HS-27A (cell line): ENCODE measurements around the gene RGS16.
"Not testable (repeated sequence)": the region's sequence is repeated elsewhere in the genome, so short reads cannot be mapped to it uniquely, and the experiment has no call there.

ENCODE experiments used
- DNase-seq: peaks from one replicate; pipeline ENCODE4 v3.0.0-alpha.2; 2012; ENCODE audit warnings: low read depth, missing footprints

The RGS16 gene, protein sequence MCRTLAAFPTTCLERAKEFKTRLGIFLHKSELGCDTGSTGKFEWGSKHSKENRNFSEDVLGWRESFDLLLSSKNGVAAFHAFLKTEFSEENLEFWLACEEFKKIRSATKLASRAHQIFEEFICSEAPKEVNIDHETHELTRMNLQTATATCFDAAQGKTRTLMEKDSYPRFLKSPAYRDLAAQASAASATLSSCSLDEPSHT

DNA sequence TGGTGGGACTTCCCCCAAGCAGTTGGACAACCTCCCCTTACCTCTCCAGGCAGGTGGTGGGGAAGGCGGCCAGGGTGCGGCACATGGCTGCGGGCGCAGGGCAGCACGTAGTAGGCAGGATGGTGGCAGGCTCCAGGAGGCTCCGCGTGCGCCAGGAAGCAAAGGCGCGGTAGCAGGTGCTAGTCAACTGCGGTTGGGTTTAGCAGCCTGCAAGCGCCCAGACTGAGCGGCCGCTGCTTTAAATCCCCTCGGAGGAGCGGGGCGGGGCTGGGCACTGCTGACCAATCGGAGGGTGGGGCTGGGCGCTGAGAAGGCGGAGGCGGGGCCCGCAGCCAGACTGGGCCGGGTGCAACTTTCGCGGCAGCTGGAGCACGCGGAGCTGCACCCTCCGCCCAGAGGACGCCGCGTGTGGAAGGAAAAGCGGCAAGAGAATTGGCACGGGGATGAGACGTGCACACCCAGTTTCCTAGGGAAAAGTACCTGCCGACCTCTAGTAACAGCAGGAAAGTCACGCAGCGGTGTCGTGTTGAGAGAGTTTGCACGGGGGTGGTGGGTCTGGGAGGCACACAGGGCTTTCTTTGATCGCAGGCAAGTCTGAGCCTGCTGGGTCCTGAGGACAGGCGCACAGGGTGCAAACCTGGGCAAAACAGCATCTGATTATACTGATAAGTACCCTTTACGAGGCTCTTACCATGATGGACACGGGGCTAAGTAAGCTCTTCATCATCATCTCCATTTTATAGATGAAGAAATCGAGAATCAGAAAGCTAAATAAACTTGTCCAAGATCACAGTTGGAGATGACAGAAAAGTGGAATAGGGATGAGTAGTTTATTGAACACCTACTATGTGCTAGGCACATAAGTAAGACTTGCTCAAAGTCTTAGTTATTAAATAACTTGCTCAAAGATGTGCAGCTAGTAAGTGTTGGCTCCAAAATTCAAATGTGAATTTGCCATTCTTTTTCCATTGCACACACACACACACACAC, at the start of gene RGS16:
Gene RGS16, minus strand, starts transcription at position 215 of the 990 bp plus-strand sequence. Its CDS starts 130 bp downstream, at position 85.
- no peak for DNase-seq

DNA sequence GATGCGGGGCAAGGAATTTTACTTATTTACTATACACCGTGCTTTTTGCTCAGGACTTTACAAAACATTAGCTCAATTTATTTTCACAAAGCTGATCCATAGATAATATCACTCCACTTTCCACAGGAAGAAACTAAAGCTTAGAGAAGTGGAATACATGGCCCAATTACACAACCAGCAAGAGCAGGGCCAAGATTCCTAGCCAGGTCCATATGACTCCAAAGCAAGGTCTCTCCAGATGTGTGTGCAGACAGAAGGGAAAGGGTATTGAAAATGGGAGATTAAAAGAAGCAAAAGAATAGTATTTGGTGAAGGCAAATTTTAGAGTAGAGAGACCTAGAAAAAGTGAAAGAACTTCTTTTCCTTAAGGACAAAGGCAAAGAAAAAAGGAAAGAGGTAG, 49.8 kb upstream of the RGS16 start:
- no peak for DNase-seq

DNA sequence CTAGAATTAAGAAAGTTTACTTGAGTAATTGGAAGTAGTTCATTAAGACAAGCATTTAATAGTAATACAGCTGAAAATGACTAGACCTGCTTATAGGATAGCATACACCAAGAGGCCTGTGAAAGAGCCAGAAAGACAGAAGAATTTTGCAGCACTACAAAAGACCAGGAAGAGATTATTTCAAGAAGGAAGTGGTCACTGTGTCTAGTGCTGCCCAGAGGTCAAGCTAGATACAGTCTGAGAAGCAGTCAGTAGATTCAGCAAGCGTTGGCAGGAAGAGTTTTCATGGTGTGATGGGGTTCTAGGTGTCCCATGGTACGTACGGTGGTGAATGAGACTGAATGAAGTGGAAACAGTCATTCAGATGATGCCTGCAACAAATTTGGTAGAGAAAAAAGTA, 48.7 kb upstream of the RGS16 start:
- DNase-seq: no peak

DNA sequence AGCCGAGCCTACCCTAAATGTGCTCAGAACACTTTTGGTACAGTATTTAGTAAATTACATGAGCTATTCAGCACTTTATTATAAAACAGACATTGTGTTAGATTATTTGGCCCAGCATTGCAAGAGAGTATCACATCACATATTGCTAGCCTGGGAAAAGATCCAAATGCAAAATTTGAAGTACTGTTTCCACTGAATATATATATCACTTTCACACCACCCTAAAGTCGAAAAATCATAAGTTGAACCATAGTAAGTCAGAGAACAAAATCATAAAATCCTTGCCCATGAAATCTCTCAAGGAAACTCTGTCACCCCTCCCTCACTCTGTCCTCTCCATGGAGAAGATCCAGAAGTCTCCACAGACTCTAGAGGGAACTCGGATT, 47.1 kb upstream of the RGS16 start:
- no peak for DNase-seq

DNA sequence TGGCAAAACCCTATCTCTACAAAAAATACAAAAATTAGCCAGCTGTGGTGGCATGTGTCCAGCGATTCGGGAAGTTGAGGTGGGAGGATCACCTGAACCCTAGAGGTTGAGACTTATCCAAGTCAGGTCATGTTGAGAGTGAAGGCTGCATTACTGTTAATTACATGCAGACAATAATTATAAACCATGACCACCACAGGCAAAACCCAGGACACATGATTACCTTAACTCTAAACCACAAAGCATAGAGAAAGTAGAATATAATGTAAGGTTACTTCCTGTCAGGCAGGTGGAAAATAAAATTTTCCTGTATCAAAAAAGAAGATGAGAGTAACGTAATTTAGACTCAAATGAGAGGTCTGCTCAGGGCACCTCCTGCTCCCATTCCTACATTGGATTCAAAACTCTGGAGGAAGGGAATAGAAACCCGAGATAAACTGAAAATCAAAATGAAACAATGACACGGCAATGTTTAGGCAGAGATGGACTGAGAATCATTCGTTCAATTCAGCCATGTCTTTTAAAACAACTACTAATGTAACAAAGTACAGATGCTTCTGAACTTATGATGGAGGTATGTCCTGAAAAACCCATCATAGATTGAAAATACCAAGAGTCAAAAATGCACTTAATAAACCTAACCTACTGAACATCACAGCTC, 46.6 kb upstream of the RGS16 start:
- no peak for DNase-seq

DNA sequence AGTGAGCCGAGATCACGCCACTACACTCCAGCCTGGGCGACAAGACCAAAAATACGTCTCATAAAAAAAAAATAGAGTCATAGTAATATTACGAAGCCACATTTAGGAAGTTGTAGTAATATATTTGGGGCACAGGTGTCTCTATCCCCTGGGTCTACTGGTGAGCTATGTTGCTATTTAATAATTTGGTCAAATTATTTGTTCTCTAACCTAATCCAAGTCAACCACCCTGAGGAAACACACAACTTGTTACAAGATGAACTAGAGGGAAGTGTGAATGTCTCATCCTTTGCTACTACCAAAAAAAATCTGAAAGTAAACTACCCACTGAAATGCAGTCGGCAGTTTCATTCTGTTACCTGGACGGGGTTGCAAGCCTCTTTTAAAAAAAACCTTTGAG, 44.9 kb upstream of the RGS16 start:
- no peak for DNase-seq

DNA sequence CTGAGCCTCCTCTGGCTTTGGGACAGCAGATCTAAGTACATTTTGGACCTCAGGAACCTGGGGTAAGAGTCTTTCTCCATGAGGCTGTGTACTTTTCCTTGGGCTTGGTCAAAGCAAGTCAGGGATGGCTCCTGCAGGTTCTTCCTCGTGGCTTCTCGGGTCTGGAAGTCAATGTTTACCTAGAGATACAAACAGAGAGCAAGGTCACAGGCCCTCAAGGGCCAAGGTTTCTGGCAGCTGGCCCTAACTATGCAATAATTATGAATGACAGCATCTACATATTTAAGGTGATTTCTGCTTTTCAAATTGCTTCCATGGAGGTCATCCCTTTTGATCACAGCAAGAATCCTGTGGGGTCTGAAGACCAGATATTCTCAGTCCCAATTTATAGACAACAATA, 42.5 kb upstream of the RGS16 start:
- DNase-seq: no peak

DNA sequence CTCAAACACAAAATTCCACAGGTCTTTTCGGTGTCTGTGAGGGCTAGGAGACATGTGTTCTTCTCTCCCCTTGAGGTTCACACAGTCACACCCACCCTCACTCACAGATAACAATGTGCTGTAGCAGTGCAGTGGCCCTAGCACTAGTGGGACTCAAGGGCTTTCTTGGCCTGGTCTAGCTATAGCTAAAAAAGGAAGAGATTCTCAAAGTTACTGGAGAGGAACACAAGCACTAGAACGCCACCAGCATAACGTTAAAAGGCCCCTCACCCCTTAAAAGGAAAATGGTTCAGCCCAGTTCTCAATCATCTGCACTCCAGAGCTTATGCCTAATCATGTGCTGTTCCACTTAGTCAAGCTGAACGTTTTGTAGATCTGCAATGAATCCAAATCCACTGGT, 40.7 kb upstream of the RGS16 start:
- no peak for DNase-seq

DNA sequence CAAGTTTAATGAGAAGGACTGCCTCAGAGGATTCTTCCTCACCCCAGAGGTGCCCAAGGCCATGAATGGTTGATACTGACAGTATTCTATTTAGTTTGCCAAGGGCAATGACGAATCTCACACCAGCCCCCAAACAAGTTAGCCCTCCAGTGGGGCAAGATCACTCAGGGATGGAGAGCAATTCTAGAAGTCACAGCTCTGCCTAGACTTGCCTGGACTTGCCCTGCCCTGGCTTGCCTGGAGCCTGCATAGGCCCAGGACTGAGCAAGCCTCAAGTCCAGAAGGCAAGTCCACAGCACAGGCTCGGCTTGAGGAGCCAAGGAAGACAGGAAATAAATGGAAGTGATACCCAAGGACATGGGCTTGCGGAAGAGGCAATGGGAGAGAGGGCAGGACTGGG, 39.5 kb upstream of the RGS16 start:
- DNase-seq: no peak

DNA sequence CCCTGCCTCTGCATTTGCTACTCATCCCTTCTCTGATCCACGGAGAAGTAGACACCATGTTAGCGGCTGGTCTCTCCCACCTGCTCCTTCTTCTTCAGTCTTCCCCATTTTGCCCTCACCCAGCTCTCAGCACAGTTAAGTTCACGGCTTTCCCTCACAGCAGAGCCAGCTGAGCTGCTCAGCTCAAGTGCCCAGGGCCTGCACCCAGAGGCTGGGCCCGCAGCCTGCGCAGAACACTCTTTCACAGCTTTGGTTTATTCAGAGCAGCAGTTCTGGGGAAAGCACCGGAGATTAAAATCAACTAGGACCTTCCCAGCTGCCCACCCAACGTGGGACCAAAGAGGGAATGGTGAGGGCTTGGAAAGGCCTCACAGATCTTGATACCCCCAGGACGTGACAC, 38.3 kb upstream of the RGS16 start:
- no peak for DNase-seq

DNA sequence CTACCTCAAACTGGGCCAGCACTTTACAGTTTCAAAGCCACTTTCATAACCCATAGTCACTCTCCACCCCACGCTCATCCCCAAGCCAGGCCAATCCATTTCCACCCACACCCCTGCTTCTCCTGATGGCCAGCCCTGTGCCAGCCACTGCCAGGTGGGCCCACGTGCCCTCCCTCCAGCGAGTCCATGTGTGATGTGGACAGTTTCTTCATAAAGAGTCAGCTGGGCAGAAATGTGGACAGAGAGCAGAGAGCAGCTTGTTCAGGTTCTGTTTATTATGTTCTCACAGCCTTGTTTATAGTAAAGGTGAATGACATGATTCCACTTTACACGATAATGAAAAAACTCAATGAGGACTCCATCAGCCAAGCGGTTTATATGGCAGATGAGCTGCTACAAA, 37.4 kb upstream of the RGS16 start:
- no peak for DNase-seq

DNA sequence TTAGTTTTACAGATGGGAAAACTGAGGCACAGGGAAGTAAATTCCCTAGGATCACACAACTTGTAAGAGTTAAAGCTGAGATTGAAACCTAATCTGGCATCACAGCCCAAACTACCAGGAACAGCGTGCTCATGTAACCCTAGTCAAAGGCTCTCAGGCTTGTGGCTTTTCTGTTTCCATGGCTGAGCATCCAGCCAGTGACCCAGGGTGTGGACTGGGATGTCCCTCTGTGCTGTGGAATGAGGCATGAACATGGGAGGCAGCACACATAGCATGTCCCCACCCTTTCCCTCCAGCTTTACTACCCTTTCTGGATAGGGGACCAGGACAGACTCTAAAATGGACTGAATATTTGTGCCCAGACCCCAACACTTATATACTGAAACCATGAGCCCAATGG, 35.1 kb upstream of the RGS16 start:
- no peak for DNase-seq

DNA sequence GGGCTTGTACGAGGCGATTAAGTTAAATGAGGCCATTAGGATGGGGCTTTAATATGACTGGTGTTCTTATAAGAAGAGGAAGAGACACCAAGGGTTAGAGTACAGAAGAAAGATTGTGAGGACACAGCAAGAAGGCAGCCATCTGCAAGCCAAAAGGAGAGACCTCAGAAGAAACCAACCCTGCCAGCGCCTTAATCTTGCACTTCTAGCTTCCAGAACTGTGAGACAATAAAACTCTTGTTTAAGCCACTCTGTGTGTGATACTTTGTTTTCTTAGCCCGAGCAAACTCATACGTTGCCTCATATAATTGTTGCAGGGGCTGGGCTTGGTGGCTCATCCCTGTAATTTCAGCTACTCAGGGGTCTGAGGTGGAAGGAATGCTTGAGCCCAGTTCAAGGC, 33.6 kb upstream of the RGS16 start:
- DNase-seq: no peak

DNA sequence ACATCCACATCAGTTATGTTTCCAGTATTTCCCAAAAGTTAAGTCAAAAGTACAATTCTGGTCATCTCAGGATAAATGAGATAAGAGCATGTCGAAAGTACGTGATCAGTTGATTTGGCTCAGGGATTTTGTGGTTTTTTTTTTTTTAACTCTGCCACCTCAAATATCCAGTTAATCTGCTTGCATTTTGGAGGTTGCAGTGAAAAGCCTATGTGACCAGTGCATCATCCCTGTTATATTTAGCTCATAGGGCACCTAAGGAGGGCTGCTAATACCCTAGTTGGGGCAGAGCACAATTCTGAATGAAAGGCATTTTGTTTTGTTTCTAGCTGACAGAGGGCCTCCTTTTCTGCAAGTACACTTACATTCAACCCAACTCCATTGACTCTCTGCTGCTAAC, 31.7 kb upstream of the RGS16 start:
- no peak for DNase-seq

DNA sequence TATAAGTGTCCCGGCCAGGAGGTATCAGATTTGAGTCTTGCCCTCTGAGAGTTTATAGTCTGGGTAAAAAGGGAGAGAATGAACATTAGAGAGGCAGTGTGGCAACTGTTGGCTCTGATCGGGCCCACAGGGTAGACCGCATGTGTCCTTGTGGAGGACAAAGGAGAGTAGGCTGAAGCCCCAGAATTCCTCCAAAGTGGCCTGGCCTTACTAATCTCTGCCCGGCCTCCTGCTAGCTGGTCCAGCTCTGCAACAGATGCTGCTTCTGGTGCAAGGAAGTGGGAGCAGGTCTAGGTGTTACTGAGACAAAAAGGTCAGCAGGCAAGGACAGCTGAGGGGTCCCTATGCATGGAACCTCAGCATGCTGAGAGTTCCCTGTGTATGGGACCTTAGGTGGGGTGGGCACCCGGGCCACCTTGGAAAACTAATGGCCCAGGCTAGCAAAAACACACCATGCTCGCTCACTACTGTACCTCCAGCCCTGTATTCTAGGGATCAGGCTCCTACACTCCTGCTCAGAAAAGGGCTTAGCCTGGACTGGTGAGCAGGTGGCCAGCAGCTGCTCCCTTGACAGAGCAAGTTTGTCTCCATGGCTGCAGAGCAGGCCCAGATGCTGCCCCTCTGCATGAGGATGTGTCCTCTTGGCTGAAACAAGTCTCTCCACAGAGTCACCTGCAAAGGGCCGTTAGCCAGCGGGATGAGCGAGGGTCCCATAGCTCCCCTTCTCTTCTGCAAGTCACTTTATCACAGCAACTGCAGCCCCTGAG, 30.3 kb upstream of the RGS16 start:
- DNase-seq: no peak

DNA sequence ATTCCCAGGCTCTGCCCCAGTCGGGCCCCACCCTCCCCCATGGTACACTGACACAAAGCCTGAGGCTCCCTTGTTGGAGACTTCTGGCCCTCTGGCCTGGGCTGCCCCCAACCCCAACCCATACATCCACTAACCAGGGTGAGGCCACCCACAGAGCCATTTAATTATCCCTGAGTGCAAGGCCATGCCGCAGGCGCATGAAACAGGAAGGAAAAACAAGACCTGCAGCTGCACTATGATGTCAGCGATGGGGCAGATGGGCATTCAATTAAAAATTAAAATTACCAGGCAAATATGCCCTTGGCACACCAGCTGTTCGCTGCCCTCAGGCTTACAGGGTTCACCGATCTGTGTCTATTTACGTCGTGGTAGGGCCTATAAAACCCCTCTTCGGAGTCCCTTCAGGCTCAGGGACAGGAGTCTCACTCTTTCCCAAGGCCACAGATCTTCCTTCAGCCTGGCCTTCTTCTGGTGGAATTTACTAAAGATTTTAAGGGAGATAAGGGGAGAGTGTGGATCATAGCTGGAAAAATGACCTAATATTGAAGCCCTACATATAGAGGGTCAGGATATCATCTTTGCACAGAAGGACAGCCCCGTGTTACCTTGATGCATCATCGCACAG, 29.6 kb upstream of the RGS16 start:
- no peak for DNase-seq

DNA sequence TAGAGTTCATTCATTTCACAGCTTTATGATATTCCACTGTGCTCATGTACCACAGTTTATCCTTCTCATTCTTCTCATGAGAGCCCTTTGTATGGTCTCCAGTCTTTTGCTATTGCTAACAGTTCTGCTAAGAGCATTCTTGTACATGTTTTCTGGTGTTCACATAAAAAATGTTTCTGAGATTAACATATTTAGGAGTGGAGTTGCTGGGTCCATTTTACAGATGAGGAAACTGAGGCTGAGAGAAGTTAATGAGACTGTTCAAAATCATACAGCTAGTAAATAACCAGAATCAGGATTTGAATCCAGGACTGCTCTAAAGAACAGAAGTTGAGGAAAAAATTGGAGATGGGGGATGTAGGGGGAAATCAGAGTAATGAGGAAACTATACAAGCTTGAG, 28.8 kb upstream of the RGS16 start:
- no peak for DNase-seq

DNA sequence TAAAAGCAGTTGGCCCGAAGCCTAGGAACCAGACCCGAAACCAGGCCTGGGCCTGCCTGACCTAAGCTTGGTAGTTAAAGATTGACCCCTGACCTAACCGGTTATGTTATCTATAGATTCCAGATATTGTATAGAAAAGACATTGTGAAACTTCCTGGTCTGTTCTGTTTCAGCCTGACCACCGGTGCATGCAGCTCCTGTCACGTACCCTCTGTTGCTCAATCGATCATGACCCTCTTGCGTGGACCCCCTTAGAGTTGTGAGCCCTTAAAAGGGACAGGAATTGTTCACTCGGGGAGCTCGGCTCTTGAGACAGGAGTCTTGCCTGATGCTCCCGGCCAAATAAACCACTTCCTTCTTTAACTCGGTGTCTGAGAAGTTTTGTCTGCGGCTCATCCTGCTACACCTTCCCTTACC, 28.3 kb upstream of the RGS16 start:
- not testable (repeated sequence) for DNase-seq

DNA sequence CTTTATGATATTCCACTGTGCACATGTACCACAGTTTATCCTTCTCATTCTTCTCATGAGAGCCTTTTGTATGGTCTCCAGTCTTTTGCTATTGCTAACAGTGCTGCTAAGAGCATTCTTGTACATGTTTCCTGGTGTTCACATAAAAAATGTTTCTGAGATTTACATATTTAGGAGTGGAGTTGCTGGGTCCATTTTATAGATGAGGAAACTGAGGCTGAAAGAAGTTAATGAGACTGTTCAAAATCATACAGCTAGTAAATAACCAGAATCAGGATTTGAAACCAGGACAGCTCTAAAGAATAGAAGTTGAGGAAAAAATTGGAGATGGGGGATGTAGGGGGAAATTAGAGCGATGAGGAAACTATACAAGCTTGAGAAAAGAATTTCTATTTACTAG, 27.8 kb upstream of the RGS16 start:
- DNase-seq: no peak

DNA sequence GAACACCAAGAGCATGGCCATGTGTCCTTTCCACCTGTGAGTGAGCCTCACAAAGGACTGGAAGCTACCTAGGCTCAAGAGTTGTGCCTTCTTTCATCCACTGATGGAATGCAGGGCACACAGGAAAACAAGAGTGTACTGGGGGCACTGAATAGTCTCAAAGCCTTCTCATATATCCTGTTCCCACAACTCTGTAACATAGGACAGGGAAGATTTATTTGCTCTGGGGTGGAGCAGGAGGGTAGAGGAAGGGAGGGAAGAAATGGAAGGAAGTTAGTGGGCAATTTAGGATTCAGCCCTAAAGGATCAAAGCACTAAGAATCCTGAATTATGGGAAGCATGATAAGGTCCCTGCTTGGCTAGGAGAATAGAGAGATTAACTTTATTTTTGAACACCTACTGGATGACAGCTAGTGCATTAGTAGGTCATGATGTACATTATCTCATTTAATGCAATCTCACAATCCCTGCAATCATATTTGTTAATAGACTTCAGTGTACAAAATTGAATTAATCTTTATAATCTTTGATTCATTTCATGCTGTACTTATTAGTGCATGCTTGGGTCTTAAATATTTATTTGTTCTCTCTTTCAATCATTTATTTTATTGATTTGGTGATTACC, 27.0 kb upstream of the RGS16 start:
- no peak for DNase-seq

DNA sequence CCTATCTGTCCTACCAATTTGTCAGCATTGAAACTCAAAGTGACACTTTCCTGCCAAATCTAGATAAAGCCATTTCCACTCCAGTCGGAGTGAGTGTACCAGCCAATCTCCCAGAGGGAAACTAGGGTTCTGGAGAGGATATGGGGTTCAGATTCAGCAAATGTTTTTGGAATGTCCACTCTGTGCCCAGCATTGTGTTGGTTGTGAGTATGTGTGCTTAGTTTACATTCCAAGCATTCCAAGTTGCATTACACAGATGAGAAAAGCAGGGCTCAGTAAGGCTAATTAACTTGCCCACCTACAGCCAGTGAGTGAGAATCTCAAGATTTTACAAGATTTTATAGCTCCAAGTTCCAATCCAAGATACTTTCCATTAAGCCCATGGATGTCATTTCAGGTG, 26.4 kb upstream of the RGS16 start:
- no peak for DNase-seq
